ENCODE data around the gene UMPS. TPM values are rescaled to one million over a fixed set of nuclear protein-coding genes. Genes with fewer than 3 reads are reported as not detected.

Gene UMPS
- total RNA-seq, 1 donor from 2014 or later, result 38.3 TPM

DNA sequence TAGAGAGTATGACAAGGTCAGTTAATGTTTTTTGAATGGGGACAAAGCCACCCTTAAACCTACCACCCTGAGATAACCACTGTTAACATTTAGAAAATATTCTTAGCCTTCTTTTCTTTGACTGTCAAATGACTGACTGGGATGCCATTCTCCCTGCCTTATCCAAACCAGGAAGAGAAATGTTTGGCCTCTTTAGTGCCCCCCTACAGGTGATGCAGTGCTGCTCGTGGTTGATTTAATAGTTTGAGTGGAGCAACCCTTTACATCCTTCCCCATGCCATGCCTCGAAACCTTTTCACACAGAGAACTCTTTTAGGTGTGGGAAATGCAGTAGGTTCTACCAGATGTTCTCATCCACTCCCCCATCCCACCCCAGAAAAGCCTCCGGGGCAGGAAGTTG is 38.7 kb upstream of the UMPS start:
- Histone ChIP-seq H3K4me2 (ENCODE audit: low read length) (no peak overlapping the region), H3K36me3 (ENCODE audit: insufficient read depth, low read length) (no peaks in the 10 kb centered on the region), H3K4me3 (ENCODE audit: insufficient read depth, low read depth, low read length) (no peak overlapping the region), H3K4me1 (ENCODE audit: insufficient read depth, low read length) (no peaks in the 10 kb centered on the region), H3K27me3 (ENCODE audit: insufficient read depth, low read length) (no peaks in the 10 kb centered on the region), H4K20me1 (ENCODE audit: insufficient read depth, low read length) (no peaks in the 10 kb centered on the region), H3K9ac (ENCODE audit: low read length) (no peak overlapping the region), H2AFZ (ENCODE audit: low read depth, low read length) (no peak overlapping the region), H3K9me3 (ENCODE audit: insufficient read depth, low read depth, low read length) (no peaks in the 10 kb centered on the region), H3K27ac (ENCODE audit: low read depth, low read length) (no peak overlapping the region), H3K79me2 (ENCODE audit: insufficient read depth, low read length) (no peaks in the 10 kb centered on the region)
- H3K27me3 Mint-ChIP-seq (ENCODE audit: low read depth, unreplicated experiment), result no peaks in the 10 kb centered on the region
- H3K36me3 Mint-ChIP-seq (ENCODE audit: low read depth, unreplicated experiment), result no peaks in the 10 kb centered on the region
- DNase-seq (ENCODE audit: low read depth), result no peak
- peaks cover 3% of the 10 kb centered on the region for H3K4me1 Mint-ChIP-seq (ENCODE audit: low read depth, unreplicated experiment)
- no peak overlapping the region for H3K4me3 Mint-ChIP-seq (ENCODE audit: unreplicated experiment)
- no peaks in the 10 kb centered on the region for H3K9me3 Mint-ChIP-seq (ENCODE audit: unreplicated experiment)
- no peak for TF ChIP-seq EZH2 (IDR thresholded peaks at IDR 0.05; ENCODE audit: insufficient read depth, low read length)
- TF ChIP-seq, protein P1, sequence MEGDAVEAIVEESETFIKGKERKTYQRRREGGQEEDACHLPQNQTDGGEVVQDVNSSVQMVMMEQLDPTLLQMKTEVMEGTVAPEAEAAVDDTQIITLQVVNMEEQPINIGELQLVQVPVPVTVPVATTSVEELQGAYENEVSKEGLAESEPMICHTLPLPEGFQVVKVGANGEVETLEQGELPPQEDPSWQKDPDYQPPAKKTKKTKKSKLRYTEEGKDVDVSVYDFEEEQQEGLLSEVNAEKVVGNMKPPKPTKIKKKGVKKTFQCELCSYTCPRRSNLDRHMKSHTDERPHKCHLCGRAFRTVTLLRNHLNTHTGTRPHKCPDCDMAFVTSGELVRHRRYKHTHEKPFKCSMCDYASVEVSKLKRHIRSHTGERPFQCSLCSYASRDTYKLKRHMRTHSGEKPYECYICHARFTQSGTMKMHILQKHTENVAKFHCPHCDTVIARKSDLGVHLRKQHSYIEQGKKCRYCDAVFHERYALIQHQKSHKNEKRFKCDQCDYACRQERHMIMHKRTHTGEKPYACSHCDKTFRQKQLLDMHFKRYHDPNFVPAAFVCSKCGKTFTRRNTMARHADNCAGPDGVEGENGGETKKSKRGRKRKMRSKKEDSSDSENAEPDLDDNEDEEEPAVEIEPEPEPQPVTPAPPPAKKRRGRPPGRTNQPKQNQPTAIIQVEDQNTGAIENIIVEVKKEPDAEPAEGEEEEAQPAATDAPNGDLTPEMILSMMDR (IDR thresholded peaks at IDR 0.05; ENCODE audit: insufficient read depth, low read depth, low read length), result no peak
- FAIRE-seq, result no peak
- H3K27ac Mint-ChIP-seq (ENCODE audit: unreplicated experiment), result no peak overlapping the region

DNA sequence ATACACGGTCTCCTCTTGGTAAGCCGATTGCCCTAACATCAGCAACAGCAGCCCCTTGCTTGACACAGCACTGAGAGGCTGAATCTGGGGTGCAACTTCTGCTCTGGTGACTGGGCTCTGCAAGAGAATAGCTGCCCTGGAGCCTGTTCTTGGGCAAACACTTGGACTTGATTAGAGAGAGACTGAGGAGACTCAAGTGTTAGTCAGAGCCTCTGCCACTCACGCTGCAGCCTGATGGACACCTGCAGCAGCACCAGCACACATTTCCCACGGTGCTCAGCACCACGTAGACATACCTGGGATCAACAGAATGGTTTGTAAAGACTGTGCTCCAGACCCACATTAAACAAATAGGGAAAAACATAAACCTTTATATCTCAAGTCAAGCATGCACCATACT is 35.8 kb upstream of the UMPS start:
- FAIRE-seq, result no peak
- no peak for TF ChIP-seq EZH2 (IDR thresholded peaks at IDR 0.05; ENCODE audit: insufficient read depth, low read length)
- TF ChIP-seq, protein P1 (IDR thresholded peaks at IDR 0.05; ENCODE audit: insufficient read depth, low read depth, low read length), result no peak
- Mint-ChIP-seq H3K9me3 (ENCODE audit: unreplicated experiment) (no peaks in the 10 kb centered on the region), H3K27ac (ENCODE audit: unreplicated experiment) (no peak overlapping the region), H3K36me3 (ENCODE audit: low read depth, unreplicated experiment) (no peaks in the 10 kb centered on the region), H3K27me3 (ENCODE audit: low read depth, unreplicated experiment) (peaks cover 2% of the 10 kb centered on the region), H3K4me1 (ENCODE audit: low read depth, unreplicated experiment) (peaks cover 5% of the 10 kb centered on the region), H3K4me3 (ENCODE audit: unreplicated experiment) (no peak overlapping the region)
- Histone ChIP-seq H3K27ac (ENCODE audit: low read depth, low read length) (no peak overlapping the region), H3K27me3 (ENCODE audit: insufficient read depth, low read length) (no peaks in the 10 kb centered on the region), H3K4me3 (ENCODE audit: insufficient read depth, low read depth, low read length) (no peak overlapping the region), H3K79me2 (ENCODE audit: insufficient read depth, low read length) (no peaks in the 10 kb centered on the region), H3K4me1 (ENCODE audit: insufficient read depth, low read length) (no peaks in the 10 kb centered on the region), H2AFZ (ENCODE audit: low read depth, low read length) (no peak overlapping the region), H3K9ac (ENCODE audit: low read length) (no peak overlapping the region), H3K9me3 (ENCODE audit: insufficient read depth, low read depth, low read length) (no peaks in the 10 kb centered on the region), H3K36me3 (ENCODE audit: insufficient read depth, low read length) (no peaks in the 10 kb centered on the region), H3K4me2 (ENCODE audit: low read length) (no peak overlapping the region), H4K20me1 (ENCODE audit: insufficient read depth, low read length) (no peaks in the 10 kb centered on the region)
- no peak for DNase-seq (ENCODE audit: low read depth)

DNA sequence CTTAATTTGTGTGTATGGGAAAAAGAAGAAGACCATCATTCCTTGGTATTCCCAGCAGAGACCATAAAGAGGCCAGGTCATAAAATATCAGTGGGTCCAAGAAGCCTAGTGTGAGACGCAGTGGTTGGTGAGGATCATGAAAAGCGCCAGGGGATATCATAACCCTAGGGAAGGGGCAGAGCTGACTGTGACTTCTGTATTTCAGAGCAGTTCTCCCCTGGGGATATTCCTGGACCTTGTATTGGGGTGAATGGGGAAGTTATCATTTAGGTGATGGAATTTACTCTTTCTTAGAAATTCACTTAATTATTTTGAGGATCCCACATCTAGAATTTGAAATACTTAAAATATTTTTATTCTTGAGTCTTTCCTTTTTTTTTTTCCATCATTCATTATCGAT is 34.9 kb upstream of the UMPS start:
- no peaks in the 10 kb centered on the region for H3K79me2 ChIP-seq (ENCODE audit: insufficient read depth, low read length)
- H3K4me3 Mint-ChIP-seq (ENCODE audit: unreplicated experiment), result no peak overlapping the region
- H3K4me2 ChIP-seq (ENCODE audit: low read length), result no peak overlapping the region
- H3K27me3 Mint-ChIP-seq (ENCODE audit: low read depth, unreplicated experiment), result peaks cover 2% of the 10 kb centered on the region
- no peak overlapping the region for H3K27ac Mint-ChIP-seq (ENCODE audit: unreplicated experiment)
- H3K9me3 ChIP-seq (ENCODE audit: insufficient read depth, low read depth, low read length), result no peaks in the 10 kb centered on the region
- no peak overlapping the region for H3K4me3 ChIP-seq (ENCODE audit: insufficient read depth, low read depth, low read length)
- H2AFZ ChIP-seq (ENCODE audit: low read depth, low read length), result no peak overlapping the region
- no peak overlapping the region for H3K27ac ChIP-seq (ENCODE audit: low read depth, low read length)
- H4K20me1 ChIP-seq (ENCODE audit: insufficient read depth, low read length), result no peaks in the 10 kb centered on the region
- H3K4me1 ChIP-seq (ENCODE audit: insufficient read depth, low read length), result no peaks in the 10 kb centered on the region
- TF ChIP-seq EZH2 (IDR thresholded peaks at IDR 0.05; ENCODE audit: insufficient read depth, low read length), result no peak
- TF ChIP-seq, protein P1 (IDR thresholded peaks at IDR 0.05; ENCODE audit: insufficient read depth, low read depth, low read length), result no peak
- no peaks in the 10 kb centered on the region for H3K27me3 ChIP-seq (ENCODE audit: insufficient read depth, low read length)
- no peak overlapping the region for H3K9ac ChIP-seq (ENCODE audit: low read length)
- no peaks in the 10 kb centered on the region for H3K9me3 Mint-ChIP-seq (ENCODE audit: unreplicated experiment)
- H3K36me3 ChIP-seq (ENCODE audit: insufficient read depth, low read length), result no peaks in the 10 kb centered on the region
- peaks cover 9% of the 10 kb centered on the region for H3K4me1 Mint-ChIP-seq (ENCODE audit: low read depth, unreplicated experiment)
- H3K36me3 Mint-ChIP-seq (ENCODE audit: low read depth, unreplicated experiment), result no peaks in the 10 kb centered on the region
- no peak for FAIRE-seq
- DNase-seq (ENCODE audit: low read depth), result no peak
